ENCODE measurements around the gene NDUFAF8.

Gene NDUFAF8, protein sequence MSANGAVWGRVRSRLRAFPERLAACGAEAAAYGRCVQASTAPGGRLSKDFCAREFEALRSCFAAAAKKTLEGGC

DNA sequence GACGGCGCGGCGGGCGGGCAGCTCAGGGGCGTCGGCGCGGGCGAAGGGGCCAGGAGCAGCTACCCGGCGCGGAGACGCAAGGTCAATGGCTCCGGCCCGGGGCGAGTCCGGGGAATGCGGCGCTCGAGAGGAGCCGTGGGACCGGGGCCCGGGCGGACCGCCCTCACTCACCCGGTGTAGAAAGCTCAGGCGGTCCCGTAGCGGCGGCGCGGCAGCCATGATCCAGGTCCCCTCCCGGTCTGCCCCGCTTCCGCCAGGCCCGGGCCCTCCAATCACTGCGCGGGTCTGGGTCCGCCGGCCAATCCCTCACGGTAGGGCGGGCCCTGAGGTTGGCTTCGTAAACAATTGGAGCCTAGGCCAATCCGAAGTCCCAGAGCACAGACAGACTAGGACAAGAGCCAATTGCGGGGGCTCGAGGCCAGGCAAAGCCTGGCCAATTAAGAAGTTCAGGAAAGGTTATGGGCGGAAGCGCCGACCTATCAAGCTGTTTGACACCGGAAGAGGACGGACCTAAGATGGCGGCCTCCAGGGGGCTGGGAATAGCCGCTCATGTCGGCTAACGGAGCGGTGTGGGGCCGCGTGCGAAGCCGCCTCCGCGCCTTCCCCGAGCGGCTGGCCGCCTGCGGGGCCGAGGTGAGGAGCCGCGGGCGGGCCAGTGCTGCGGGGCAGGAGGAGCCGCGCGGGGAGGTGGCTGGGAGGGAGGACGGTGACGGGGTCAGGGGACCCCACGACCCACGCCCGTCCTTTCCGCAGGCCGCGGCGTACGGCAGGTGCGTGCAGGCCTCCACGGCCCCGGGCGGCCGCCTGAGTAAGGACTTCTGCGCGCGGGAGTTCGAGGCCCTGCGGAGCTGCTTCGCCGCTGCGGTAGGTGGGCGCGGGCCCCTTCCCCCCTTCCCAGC lies at the start of gene NDUFAF8, which contains the start of gene TEPSIN:
NDUFAF8 (plus strand) TSS at position 504 of the 899 bp plus-strand sequence; CDS start at position 550, 46 bp downstream.
TEPSIN (minus strand) TSS at position 241 of the 899 bp plus-strand sequence; CDS start at position 219, 22 bp downstream.
- DNase-seq (ENCODE audit: low spot score): peak; percentile 99
- FAIRE-seq: peak; percentile 95

DNA sequence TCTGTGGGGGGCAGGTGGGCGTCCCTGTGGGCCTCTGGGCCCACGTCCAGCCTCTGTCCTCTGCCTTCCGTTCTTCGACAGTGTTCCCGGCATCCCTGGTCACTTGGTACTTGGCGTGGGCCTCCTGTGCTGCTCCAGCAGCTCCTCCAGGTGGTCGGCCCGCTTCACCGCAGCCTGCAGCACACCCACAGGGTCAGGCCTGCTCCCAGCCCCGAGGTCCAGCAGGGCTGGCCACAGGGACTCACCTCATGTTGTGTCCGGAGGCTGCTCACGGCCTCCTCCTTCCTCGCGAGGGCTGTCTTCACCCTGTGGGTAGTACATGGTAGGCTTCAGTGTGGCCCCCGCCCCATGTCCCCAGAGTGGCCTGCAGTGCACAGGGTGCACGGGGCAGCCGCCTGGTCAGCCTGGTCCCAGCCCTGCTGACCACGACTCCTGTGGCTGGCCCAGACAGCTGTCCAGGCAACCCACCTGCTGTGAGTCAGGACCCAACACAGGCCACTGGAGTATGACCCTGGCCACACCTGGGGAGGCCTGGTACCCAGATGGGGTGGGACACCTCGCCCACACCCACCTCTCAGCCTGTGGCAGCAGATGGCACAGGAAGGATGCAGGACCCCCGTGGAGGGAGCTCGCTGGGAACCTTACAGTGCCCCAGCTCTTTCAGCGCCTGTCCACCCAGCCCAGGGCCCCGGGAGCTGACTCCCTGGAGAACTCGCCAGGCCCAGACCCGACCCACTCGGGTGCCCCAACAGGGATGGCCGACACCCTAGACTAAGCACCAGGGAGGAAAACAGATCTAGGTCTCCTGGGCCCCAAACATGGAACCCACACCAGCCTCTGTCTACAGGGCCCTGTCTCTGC lies 49.2 kb upstream of the NDUFAF8 start:
- FAIRE-seq: no peak
- DNase-seq (ENCODE audit: low spot score): no peak

DNA sequence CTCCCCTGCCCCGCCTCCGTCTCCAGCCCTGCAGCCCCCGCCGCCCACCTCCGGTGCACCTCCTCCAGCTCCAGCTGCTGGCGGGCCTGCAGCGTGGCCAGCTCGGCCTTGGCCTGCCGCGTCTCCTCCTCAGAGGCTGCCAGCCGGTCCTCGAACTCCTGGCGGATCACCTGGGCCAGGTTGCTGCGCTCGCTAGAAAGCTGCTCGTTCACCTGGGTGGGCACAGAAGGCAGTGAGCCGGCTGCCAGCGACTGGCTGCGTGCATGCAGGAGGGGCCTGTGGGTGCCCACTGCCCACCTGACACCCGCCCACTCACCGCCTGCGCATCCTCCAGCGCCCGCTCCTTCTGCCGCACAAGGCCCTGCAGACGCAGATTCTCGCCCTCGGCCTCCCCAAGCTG lies 48.5 kb upstream of the NDUFAF8 start:
- FAIRE-seq (no peak), DNase-seq (ENCODE audit: low spot score) (no peak)

DNA sequence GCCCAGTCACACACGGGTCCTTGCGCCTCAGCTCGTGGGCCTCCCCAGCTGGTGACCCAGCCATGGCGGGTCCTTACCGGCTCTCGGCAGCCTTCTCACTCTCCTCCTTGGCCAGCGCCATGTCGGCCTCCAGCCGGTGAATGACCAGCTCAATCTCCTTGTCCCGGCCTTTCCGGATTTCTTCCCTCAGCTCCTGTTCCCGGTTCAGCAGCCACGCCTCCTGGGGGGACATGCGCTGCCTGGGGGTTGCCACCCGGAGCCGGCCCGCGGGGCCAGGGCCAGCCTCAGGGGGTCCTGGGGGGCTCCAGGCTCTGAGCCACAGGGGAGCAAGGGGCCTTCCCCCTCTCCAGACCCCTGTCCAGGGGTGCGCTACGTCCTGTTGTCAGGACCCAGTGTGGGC lies 48.0 kb upstream of the NDUFAF8 start:
- no peak for FAIRE-seq
- no peak for DNase-seq (ENCODE audit: low spot score)

DNA sequence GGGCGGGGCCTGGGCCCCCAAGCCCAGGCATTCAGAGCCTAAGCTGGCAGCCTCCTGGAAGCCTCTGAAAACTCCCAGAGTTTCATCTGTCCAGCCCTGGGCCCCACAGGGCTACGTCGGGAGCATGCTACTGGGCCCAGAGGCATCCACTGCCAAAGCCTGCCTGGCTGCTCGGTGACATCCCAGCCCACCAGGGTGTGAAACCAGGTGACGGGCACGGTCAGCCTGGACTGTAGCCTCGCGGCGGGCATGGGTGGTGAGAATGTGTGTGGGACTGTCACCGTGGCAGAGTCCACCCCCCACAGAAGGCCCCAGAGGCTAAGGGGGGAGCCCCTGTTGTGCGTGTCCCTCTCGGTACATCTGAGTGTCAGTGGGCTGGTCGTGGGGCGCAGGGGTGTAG lies 47.5 kb upstream of the NDUFAF8 start:
- FAIRE-seq: no peak
- no peak for DNase-seq (ENCODE audit: low spot score)

DNA sequence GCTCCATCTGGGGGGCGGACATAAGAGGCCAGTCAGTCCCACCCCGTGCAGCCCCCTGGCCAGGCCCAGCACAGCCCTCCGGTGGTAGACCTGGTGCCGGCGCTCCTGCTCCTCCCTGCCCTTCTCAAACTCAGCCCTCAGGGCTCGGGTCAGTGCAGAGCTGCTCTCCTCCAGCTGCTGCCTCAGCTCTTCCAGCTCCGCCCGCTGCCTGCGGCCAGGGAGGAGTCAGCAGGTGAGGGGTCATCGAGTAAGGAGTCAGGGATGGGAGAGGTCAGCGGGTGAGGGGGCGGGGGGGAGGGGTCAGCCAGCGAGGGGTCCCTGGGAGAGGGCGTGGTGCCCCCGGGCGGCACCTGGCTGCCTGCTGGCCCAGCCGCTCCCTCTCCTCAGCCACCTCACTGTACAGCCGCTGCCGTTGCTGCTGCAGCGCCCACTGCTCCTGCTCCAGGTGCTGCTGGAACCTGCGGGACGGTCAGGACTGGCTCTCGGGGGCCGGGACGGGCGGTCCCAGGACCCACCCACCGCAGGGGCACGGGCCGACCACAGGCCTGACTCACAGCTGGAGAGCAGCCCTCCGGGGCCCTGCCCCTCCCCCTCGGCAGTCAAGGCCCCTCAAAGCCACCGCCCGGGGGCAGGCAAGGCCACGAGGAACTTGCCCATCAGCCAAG lies 46.6 kb upstream of the NDUFAF8 start:
- DNase-seq (ENCODE audit: low spot score) (no peak), FAIRE-seq (no peak)

DNA sequence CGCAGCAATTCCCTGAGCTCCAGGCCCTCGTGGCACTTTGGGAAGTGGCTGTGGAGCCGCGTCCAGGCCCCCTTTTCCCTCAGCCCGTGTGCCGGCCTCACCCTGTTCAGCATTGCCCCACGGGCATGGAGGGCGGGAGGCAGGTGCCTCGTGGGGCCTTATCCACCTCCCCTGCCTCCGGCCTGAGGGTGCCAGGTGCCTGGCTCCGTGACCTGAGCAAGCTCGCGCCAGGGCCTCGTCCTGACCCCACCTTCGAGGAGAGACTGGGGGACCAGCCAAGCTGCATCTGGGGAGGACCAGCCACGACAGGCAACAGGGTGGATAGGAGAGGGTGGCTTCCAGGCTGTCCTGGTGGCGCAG lies 46.1 kb upstream of the NDUFAF8 start:
- FAIRE-seq (no peak), DNase-seq (ENCODE audit: low spot score) (no peak)

DNA sequence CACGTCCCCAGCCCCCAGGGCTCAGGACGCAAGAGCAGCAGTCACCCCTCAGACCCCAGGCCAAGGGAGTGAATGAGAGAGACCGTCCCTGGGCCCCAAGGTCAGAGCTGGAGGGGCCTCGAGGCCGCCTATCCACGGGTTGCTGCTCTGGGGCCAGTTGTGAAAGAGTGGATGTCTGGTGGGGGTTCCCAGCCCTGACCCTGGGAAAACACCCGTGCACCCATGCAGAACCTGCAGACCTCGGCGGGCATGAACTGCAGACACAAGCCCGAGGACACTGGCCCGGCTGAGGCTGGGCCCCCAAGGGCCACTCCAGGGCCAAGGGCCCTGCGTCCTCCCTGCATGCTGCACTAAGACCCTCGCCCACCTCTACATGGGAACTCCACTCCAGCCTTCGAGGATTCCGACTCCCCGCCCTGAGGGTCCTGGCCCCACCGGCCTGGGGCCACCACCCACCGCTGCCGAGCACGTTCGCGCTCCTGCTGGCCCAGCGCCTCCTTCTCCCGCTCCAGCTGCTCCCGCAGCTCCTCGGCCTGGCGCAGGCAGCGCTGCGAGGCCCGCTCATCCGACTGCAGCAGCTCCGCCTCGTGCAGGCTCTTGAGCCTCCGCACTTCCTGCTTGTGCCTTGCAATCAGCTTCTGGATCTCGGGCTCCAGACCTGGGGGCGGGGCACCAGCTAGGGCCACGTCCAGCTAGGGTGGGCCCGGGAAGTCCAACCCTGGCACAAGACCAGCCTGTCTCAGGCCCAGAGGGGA lies 45.5 kb upstream of the NDUFAF8 start:
- FAIRE-seq: no peak
- no peak for DNase-seq (ENCODE audit: low spot score)

DNA sequence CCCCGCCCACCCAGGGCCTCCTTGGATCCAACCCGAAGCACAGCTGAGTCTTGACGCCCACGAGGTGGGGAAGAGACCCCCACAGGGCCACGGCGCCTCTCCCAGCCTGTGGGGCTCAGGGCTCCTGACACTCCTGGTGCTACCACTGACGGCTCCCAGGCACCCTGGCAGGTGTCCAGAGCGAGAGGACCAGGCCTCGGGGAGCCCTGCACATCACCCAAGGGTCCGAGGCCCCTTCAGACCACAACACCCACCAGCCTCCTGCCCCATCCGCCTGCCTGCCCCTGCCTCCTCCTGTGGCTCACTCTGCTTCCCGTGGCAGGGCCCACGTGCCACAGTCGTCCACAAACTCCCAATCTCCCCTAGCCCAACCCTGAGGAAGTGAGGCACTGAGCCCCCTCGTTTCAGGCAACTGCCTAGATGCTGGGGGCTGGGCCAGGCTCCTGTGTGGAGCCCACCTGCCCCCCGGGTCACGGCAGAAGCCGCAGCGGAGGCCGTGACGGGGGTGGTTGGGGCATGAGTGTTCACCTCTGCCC lies 44.8 kb upstream of the NDUFAF8 start:
- FAIRE-seq: no peak

DNA sequence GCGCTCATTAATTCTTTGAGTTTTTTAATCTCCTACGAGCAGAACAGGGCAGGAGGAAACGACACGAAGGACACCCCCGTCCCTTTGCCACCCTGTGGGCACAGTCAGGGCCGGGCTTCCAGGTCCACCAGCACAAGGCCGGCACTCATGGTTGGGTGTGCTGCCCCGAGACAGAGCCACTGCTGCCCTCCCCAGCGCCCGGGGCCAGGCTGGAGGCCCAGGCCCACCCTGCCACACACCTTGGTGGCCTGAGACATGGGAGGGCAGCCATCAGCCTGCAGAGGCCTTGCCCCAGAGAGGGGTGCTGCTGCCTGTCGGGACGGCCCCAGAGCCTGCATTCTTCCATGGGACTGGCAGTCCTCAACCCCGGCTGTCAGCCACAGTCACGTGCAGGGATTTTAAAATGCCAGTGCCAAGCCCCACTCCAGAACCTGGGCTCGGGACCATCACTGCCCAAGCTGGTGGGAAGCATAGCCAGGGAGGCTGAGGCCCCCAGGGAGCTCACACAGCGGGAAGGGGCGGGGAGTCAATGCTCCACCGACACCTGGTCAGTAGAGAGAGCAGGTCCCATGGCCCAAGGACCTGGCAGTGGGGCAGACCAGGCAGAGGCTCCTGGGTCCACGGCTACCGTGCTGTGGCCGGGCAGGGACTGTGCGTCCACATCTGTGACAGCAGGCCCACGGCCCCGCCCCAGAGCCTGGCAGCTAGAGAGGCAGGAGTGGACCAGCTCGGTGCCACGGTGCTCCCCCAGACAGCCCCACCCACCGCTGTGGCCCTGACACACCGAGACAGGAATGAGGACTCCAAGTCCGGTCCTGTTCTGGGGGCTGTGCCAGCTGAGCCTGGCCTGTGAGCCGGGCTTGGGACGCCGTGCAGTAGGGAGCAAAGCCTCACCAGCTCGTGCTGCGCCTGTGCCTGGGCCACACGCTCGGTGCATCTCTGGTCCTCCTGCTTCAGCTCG lies 43.9 kb upstream of the NDUFAF8 start:
- DNase-seq (ENCODE audit: low spot score): no peak
- no peak for FAIRE-seq

More for the DNA sequence above, 44.8 kb upstream of the NDUFAF8 start:
- DNase-seq (ENCODE audit: low spot score): no peak

DNA sequence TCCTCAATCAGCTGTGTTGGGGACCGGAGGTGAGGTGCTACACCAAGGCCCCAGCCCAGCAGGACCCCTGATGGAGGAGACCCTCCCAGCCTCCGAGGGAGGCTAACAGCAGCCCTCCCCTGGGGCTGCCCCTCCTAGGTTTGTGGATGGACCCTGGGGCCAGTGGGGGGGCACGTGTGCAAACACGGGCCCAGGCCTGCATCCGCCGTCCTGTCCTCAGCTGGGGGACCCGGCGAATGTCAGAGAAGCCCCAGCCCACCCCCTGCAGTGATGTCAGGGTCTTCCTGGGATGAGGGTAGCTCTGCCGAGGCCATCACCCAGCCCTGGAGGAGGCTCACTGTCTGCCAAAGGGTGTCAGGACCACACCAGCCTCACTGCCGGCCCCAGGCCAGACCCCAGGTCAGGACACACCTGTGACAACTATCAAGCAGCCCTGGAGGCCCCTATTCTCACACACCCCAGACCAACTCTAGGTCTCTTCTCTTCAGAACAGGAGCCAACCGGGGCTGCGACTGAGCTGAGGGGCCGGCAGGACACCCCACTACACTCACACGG lies 43.1 kb upstream of the NDUFAF8 start:
- no peak for FAIRE-seq
- DNase-seq (ENCODE audit: low spot score): no peak

DNA sequence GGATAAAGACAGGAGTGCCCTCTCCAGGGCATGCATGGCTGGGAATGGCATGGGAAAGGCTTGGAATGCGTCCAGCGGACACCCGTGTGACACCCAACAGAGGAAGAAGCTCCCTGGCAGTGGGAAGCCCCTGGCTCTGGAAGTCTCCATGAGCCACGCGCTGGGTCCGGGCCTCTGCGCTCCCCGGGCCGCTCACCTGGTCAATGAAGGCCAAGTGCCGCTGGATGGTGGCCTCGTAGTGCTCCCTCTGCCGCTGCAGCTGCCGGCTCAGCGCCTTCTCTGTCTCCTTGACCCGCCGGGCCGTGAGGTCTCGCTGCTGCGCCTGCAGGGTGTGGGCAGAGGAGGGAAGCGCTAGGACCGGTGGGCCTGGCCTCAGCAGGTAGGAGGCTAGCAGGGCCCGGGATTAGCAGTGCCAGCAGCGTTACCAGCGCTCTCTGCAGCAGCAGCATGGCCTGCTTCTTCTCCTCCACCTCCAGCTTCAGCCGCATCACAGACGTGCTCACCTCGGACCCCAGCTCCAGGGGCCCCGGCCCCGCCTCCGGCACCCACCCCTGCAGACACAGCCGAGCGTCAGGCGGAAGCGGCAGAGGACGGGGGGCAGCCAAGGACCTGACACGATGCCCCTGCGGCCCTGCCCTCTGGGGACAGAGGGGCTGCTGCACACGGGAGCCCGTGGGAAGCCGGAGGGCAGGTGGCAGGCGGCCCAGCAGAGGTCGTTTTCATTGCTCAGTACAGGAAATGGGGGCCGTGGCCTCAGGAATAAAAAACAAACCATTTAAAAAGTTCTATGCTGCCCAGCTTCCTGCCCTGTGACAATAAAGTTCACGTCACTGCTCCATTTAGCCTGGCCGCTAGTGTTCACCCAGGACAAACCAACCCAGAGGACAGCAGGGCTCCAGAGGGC lies 42.4 kb upstream of the NDUFAF8 start:
- no peak for FAIRE-seq
- DNase-seq (ENCODE audit: low spot score): no peak

DNA sequence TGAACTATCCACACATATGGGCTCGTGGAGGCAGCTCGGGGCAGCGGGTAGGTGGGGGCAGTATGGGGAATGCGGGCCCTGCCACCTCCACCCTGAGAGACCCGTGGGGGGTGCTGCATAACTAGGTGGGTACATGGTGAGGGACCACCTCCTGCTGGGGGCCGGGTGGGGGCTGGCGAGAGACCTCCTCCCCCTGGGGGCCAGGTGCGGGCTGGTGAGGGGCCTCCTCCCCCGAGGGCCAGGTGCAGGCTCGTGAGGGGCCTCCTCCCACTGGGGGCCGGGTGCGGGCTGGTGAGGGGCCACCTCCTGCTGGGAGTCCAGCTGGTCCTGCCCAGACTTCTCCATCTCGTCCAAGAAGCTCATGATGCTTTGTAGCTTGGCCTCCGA lies 41.7 kb upstream of the NDUFAF8 start:
- DNase-seq (ENCODE audit: low spot score) (no peak), FAIRE-seq (no peak)

DNA sequence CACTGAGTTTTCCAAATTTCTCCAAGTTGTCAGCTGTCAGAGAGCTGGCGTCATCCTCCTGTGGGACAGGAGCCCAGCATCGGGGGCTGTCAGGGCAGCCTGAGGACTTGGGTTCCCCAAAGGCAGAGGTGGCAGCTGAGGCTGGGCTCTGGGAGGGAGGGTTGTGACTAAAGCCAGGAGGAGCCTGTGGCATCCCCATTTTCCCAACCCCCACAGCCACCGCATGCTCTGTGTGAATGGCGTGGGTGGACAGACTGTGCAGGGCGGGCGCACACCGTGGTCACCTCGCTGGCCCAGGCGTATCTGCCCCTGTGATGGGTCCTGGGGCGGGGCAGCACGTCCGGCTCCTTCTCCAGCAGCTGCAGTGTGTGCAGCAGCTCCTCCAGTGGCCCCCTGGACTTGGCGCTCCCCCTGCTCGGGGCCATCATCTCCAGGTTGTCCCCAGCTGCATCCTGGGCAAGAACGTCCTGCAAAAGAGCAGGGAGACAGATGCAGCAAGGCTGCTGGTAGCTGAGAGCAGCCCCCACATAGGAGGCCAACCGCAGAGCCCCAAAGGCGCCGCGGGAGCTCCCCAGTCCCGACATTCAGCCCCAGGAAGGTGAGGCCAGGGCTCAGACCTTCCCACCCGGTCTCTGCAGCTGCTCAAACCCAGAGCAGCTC lies 41.2 kb upstream of the NDUFAF8 start:
- DNase-seq (ENCODE audit: low spot score) (no peak), FAIRE-seq (no peak)

DNA sequence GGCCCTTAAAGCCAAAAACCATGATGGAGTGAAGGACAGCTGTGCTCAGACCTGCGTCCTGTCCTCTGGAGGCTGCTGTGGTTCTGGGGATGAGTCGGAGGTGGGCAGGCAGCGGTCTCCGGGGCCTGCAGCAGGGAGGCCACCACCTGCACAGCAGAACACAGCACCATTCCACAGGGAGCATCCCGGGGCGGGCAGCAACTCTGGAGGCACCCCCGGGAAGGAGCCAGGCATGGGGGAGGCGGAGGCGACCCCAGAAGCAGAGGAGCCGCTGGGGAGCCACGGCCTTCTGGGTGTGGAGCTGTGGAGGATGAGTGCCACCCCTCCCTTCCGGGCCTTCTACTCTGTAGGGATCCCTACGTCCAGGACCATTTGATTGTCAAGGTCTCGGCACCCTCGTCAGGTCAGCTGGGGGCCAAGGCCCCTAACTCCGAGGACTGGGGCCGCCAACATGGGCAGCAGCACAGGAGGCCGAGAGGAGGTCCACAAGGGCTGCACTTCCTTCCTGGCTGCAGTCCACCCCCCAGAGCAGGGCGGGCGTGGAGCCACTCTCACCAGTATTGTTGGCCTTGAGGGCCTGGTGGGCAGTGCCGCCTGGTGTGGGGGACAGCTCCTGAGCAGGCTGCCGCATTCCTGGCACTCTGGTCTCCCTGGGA lies 40.2 kb upstream of the NDUFAF8 start:
- FAIRE-seq (no peak), DNase-seq (ENCODE audit: low spot score) (no peak)

DNA sequence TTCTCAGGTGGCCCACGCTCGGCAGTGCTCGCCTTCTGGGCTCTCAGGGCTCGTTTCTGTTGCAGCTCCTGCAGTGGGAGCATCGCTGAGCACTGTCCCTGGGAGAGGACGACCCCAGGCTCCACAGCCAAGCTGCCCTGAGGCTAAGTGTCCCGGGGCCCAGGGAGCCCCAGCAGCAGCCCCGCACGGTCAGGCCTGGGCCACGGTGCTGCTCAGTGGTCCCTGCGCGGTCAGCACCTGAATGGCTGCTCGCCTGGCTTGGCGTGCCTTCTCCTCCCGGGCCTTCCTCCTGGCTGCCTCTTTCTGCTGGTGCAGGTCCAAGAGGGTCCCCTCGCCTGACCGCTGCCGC lies 39.7 kb upstream of the NDUFAF8 start:
- DNase-seq (ENCODE audit: low spot score) (no peak), FAIRE-seq (no peak)

DNA sequence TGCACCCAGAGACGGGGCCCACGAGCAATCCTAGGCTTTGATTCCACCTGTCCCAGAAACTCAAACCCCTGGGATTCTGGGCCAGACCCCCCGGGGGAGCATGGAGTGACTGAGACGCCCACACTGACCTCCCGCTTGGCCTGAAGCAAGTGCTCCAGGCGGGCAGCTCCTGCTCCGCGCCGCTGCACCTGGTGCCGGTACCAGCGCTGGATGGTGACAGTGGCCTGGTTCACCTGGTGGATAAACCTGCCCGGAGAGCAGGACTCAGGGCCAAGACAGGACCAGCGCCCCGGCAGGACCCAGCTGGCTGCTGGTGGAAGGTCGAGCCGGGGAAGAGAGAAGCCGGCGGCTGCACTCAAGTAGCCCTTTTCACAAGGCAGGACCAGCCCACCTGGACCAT lies 38.9 kb upstream of the NDUFAF8 start:
- FAIRE-seq: no peak
- DNase-seq (ENCODE audit: low spot score): no peak
